ENCODE data around the gene SELENOI. TPM values are rescaled to one million over a fixed set of nuclear protein-coding genes. Genes with fewer than 3 reads are reported as not detected.

Gene SELENOI
- total RNA-seq, 2 experiments from 2014 or later, result 27.7 to 31.5 TPM

GRCh38 chr2:26394694-26395093 lies 48.8 kb downstream of the SELENOI start:
- Mint-ChIP-seq H3K36me3 (ENCODE audit: low read depth) (peaks cover 23% of the 10 kb centered on the region), H3K27me3 (no peaks in the 10 kb centered on the region), H3K27ac (no peak overlapping the region), H3K4me1 (ENCODE audit: low read depth) (peaks cover 13% of the 10 kb centered on the region), H3K4me3 (no peak overlapping the region), H3K9me3 (no peaks in the 10 kb centered on the region)
- DNase-seq (no peak), ATAC-seq (ENCODE audit: poor library complexity) (no peak)
- Histone ChIP-seq H3K36me3 (ENCODE audit: insufficient read depth, low read length) (peaks cover 12% of the 10 kb centered on the region), H3K27me3 (ENCODE audit: control insufficient read depth in 1 of 2, insufficient read depth in 2 of 2, low read length in 2 of 2) (no peaks in the 10 kb centered on the region), H3K9me3 (ENCODE audit: control insufficient read depth in 1 of 2, insufficient read depth in 1 of 2, low read length in 2 of 2) (no peaks in the 10 kb centered on the region), H3K4me3 (ENCODE audit: low read length) (no peak overlapping the region), H3K4me1 (ENCODE audit: insufficient read depth, low read length) (no peaks in the 10 kb centered on the region), H3K27ac (ENCODE audit: low read depth in 1 of 2, low read length in 2 of 2) (no peak overlapping the region)
- ChIA-PET POLR2A (no interaction called here), CTCF (no interaction called here)
- intact Hi-C loops (cut with DNase I, micrococcal nuclease), result no loop called here
- TF ChIP-seq CTCF (IDR thresholded peaks at IDR 0.05), result no peak

- CTCF ChIA-PET, result no interaction called here
- ATAC-seq (ENCODE audit: poor library complexity) (no peak), DNase-seq (no peak)
- no peaks in the 10 kb centered on the region for H3K27me3 ChIP-seq (ENCODE audit: control insufficient read depth in 1 of 2, insufficient read depth in 2 of 2, low read length in 2 of 2)
- H3K4me1 Mint-ChIP-seq (ENCODE audit: low read depth), result peaks cover 13% of the 10 kb centered on the region
- H3K9me3 ChIP-seq (ENCODE audit: control insufficient read depth in 1 of 2, insufficient read depth in 1 of 2, low read length in 2 of 2), result no peaks in the 10 kb centered on the region
- POLR2A ChIA-PET, result no interaction called here
- H3K4me3 ChIP-seq (ENCODE audit: low read length), result no peak overlapping the region
- intact Hi-C loops (cut with DNase I, micrococcal nuclease), result no loop called here
- H3K27ac ChIP-seq (ENCODE audit: low read depth in 1 of 2, low read length in 2 of 2), result no peak overlapping the region
- no peaks in the 10 kb centered on the region for H3K4me1 ChIP-seq (ENCODE audit: insufficient read depth, low read length)
- no peak overlapping the region for H3K27ac Mint-ChIP-seq
- H3K9me3 Mint-ChIP-seq, result no peaks in the 10 kb centered on the region
- peaks cover 10% of the 10 kb centered on the region for H3K36me3 ChIP-seq (ENCODE audit: insufficient read depth, low read length)
- no peak overlapping the region for H3K4me3 Mint-ChIP-seq
- TF ChIP-seq CTCF (IDR thresholded peaks at IDR 0.05), result no peak
- no peaks in the 10 kb centered on the region for H3K27me3 Mint-ChIP-seq
- peaks cover 17% of the 10 kb centered on the region for H3K36me3 Mint-ChIP-seq (ENCODE audit: low read depth)
Measured at GRCh38 chr2:26395394-26395793, 49.5 kb downstream of the SELENOI start.

- no peaks in the 10 kb centered on the region for H3K9me3 Mint-ChIP-seq
- no peak for TF ChIP-seq CTCF (IDR thresholded peaks at IDR 0.05)
- H3K27ac Mint-ChIP-seq, result peak overlapping the region; percentile 9
- no peak overlapping the region for H3K27ac ChIP-seq (ENCODE audit: low read depth in 1 of 2, low read length in 2 of 2)
- H3K27me3 ChIP-seq (ENCODE audit: control insufficient read depth in 1 of 2, insufficient read depth in 2 of 2, low read length in 2 of 2), result peaks cover 0 to 5% of the 10 kb centered on the region in 2 experiments
- peaks cover 13% of the 10 kb centered on the region for H3K4me1 Mint-ChIP-seq (ENCODE audit: low read depth)
- H3K36me3 ChIP-seq (ENCODE audit: insufficient read depth, low read length), result no peaks in the 10 kb centered on the region
- DNase-seq (peak in 3 of 14 experiments; percentile 7 to 26 (median 10)), ATAC-seq (ENCODE audit: poor library complexity) (peak; percentile 73)
- peaks cover 7% of the 10 kb centered on the region for H3K36me3 Mint-ChIP-seq (ENCODE audit: low read depth)
- H3K27me3 Mint-ChIP-seq, result peaks cover 4% of the 10 kb centered on the region
- no peak overlapping the region for H3K4me3 Mint-ChIP-seq
- no peaks in the 10 kb centered on the region for H3K9me3 ChIP-seq (ENCODE audit: control insufficient read depth in 1 of 2, insufficient read depth in 1 of 2, low read length in 2 of 2)
- H3K4me3 ChIP-seq (ENCODE audit: low read length), result no peak overlapping the region
- intact Hi-C loops (cut with DNase I, micrococcal nuclease), result no loop called here
- peaks cover 3% of the 10 kb centered on the region for H3K4me1 ChIP-seq (ENCODE audit: insufficient read depth, low read length)
- CTCF ChIA-PET, result no interaction called here
- POLR2A ChIA-PET, result no interaction called here
Measured at GRCh38 chr2:26396734-26397298, 50.9 kb downstream of the SELENOI start.

Measured in CD4-positive, alpha-beta T cell (primary cell).